Skeletal muscle tissue (tissue), 4 donors: ENCODE data around the gene FLVCR1. TPM values are rescaled to one million over a fixed set of nuclear protein-coding genes. Genes with fewer than 3 reads are reported as not detected.
A peak's percentile ranks its signal among the peaks of the same experiment; 100 is the strongest.
"Not testable (repeated sequence)": the region's sequence is repeated elsewhere in the genome, so short reads cannot be mapped to it uniquely, and the experiment has no call there.

ENCODE experiments used
- H3K27ac ChIP-seq: one replicate; pipeline ENCODE4 v1.7.0; 2013; ENCODE audit warnings: mild to moderate bottlenecking, low read depth, low read length, inconsistent platforms
- H3K27me3 ChIP-seq, 3 donors: one replicate each; pipeline ENCODE4 v1.7.0; 2013; ENCODE audit warnings: low read length in 3 of 3; ENCODE audit not compliant: control insufficient read depth in 3 of 3, insufficient read depth in 3 of 3
- H3K36me3 ChIP-seq, 3 donors: one replicate each; pipeline ENCODE4 v1.7.0; 2013; ENCODE audit warnings: low read length in 3 of 3; ENCODE audit not compliant: control insufficient read depth in 3 of 3, insufficient read depth in 3 of 3
- H3K4me1 ChIP-seq, 3 donors: one replicate each; pipeline ENCODE4 v1.7.0; 2013; ENCODE audit warnings: low read length in 3 of 3, mild to moderate bottlenecking in 3 of 3; ENCODE audit not compliant: control insufficient read depth in 3 of 3, insufficient read depth in 3 of 3
- H3K4me3 ChIP-seq, 3 donors: one replicate each; pipeline ENCODE4 v1.7.0; 2013; ENCODE audit warnings: low read length in 3 of 3
- H3K9ac ChIP-seq, 3 donors: one replicate each; pipeline ENCODE4 v1.7.0; 2013; ENCODE audit warnings: low read length in 3 of 3, mild to moderate bottlenecking in 3 of 3, moderate library complexity in 2 of 3, low read depth in 1 of 3
- H3K9me3 ChIP-seq, 3 donors: one replicate each; pipeline ENCODE4 v1.7.0; 2013; ENCODE audit warnings: low read length in 3 of 3; ENCODE audit not compliant: control insufficient read depth in 3 of 3
- total RNA-seq: library from RNA; depleted of rRNA; stranded (reverse); fragments of >200 nt; gene quantifications from one replicate; pipeline ENCODE4 v1.2.3, GENCODE V29; 2014
- donor health status: Osteomylitis.

Gene FLVCR1
- total RNA-seq, 1 donor from 2014 or later = 10.4 TPM

DNA sequence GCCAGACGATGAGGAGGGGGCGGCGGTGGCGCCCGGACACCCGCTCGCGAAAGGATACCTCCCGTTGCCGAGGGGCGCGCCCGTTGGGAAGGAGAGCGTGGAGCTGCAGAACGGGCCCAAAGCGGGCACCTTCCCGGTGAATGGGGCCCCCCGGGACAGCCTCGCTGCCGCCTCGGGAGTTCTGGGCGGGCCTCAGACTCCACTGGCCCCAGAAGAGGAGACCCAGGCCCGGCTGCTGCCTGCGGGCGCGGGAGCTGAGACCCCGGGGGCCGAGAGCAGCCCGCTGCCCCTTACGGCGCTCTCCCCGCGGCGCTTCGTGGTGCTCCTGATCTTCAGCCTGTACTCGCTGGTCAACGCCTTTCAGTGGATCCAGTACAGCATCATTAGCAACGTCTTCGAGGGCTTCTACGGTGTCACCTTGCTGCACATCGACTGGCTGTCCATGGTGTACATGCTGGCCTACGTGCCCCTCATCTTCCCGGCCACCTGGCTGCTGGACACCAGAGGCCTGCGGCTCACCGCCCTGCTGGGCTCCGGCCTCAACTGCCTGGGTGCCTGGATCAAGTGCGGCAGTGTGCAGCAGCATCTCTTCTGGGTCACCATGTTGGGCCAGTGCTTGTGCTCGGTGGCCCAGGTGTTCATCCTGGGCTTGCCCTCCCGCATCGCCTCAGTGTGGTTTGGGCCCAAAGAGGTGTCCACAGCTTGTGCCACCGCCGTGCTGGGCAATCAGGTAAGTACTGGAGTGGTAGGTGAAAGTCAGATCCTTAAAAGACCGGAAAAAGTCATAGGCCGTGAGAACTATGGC is 588 bp downstream of the FLVCR1 start:
- no peaks in the 10 kb centered on the region for H3K9me3 ChIP-seq
- peaks cover 18 to 33% (median 21%) of the 10 kb centered on the region in 3 donors for H3K4me1 ChIP-seq
- H3K27ac ChIP-seq = peak overlapping the region; percentile 66
- peak overlapping the region; percentile 74 to 96 (median 91) for H3K4me3 ChIP-seq
- H3K27me3 ChIP-seq = no peaks in the 10 kb centered on the region
- peak overlapping the region; percentile 82 to 87 (median 82) for H3K9ac ChIP-seq
- no peaks in the 10 kb centered on the region for H3K36me3 ChIP-seq

DNA sequence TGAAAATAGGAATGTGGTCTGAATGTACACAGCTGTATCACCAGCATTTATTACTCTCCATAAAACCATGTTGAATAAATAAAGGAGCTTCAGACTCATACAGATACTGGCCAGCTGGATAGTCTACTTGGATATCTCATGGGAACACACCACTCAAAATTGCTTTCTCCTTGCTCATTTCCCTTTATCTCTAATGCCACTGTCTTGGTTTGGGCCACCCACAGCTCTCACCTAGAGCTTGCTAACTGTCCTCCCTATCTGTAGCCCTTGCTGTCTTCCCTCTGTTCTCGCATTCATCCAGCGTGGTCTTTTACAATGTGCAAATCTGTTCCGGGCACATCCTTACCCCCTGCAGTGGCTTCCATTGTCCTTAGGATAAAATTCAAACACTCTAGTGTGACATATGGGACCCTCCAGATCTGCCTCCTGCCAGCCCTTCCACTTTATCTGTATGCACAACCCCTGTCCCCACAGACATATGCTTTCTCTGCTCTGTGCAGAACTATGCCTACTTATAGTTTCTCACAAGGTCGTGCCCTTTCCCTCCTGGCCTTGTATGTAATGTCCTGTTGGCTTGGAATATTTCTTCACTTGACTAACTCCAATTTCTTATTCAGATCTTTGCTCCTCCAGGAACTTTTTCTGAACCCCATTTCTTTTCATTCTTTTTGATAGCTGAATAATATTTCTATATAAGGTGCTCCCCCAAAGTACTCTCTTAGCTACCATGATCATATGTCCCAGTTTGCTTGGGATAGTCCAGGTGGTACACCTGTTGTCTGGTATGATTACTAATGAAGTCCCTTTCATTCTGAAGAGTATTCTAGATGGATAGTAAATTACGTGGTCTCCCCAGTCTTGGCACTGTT is 2.9 kb downstream of the FLVCR1 start:
- H3K4me1 ChIP-seq = peaks cover 18 to 33% (median 21%) of the 10 kb centered on the region in 3 donors
- H3K9ac ChIP-seq = no peak overlapping the region
- no peak overlapping the region for H3K4me3 ChIP-seq

DNA sequence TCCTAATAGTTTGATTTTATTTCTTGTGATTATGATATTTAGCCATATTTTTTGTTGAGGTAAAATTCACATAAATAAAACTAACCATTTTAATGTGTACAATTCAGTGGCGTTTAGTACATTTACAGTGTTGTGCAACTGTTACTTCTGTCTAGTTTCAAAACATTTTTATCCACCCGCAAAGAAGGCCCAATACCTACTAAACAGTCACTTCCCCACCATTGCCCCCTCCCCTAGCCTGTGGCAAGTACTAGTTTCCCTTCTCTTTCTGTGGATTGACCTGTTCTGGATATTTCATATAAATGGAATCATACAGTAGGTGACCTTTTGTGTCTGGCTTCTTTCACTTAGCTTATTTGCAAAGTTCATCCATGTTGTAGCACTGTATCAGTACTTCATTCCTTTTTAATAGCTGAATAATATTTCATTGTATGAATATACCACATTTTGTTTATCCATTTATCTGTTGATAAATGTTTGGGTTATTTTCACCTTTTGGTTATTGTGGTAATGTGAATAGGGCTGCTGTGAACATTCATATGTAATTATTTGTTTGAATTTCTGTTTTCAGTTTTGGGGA is 4.1 kb downstream of the FLVCR1 start:
- peaks cover 13 to 27% (median 18%) of the 10 kb centered on the region in 3 donors for H3K4me1 ChIP-seq

More for the DNA sequence above, 2.9 kb downstream of the FLVCR1 start:
- Histone ChIP-seq H3K36me3 (peaks cover 0 to 3% (median 0%) of the 10 kb centered on the region in 3 donors), H3K9me3 (no peaks in the 10 kb centered on the region), H3K27ac (no peak overlapping the region), H3K27me3 (no peaks in the 10 kb centered on the region)

DNA sequence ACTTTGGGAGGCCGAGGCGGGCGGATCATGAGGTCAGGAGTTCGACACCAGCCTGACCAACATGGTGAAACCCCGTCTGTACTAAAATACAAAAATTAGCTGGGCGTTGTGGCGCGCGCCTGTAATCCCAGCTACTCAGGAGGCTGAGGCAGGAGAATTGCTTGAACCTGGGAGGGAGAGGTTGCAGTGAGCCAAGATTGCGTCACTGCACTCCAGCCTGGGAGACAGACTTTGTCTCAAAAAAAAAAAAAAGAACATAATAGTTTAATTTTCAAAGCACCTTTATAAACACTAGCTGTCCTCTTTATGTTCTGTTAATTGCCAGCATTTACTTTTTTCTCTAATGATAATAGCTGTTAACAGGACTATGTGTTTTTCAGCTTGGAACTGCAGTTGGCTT is 5.3 kb downstream of the FLVCR1 start:
- H3K9me3 ChIP-seq, H3K4me3 ChIP-seq, H3K36me3 ChIP-seq, H3K27me3 ChIP-seq, H3K9ac ChIP-seq, H3K27ac ChIP-seq: not testable (repeated sequence)
- peaks cover 8 to 21% (median 12%) of the 10 kb centered on the region in 3 donors for H3K4me1 ChIP-seq

More for the DNA sequence above, 4.1 kb downstream of the FLVCR1 start:
- no peak overlapping the region for H3K4me3 ChIP-seq
- H3K36me3 ChIP-seq = peaks cover 0 to 3% (median 2%) of the 10 kb centered on the region in 3 donors
- no peak overlapping the region for H3K9ac ChIP-seq
- no peak overlapping the region for H3K27ac ChIP-seq
- H3K9me3 ChIP-seq = no peaks in the 10 kb centered on the region
- H3K27me3 ChIP-seq = no peaks in the 10 kb centered on the region

DNA sequence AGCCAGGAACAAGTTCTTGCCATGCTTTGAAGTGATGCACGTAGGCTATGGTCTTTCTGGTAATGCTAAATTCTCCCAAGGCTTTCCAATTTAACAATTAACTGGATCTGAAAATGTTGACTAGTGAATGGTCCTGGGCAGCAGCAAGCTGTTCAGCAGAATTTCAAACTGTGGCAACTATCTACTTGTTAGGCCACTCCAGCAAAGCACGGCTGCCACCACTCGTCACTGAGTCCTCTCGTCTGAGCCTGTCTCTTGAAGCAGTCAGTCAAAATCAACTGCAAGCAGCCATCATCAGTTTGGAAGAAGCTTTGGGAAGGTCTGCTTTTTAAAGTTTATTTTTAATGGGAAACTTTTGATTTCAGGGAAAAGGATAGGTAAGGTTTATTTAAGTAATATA is 6.1 kb downstream of the FLVCR1 start:
- Histone ChIP-seq H3K27me3 (no peaks in the 10 kb centered on the region), H3K36me3 (peaks cover 0 to 5% (median 3%) of the 10 kb centered on the region in 3 donors), H3K27ac (no peak overlapping the region), H3K9me3 (no peaks in the 10 kb centered on the region), H3K9ac (no peak overlapping the region), H3K4me1 (peaks cover 3 to 12% (median 6%) of the 10 kb centered on the region in 3 donors), H3K4me3 (no peak overlapping the region)

DNA sequence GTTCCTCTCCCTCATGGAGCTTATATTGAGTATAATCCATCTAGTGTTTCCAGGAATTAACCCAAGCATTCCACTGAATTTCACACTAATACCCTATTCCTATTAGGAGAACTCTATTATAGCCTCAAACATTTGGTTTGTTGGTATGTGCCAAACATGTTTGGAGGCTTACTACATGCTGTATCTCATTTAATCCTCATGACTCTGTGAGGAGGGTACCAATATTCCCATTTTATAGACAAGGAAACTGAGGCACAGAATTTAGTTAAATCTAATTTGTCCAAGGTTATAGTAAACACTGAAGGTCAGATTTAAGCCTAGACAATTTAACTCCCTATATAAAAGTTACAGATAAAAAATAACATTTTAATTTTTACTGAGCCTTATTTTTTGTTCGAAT is 9.1 kb downstream of the FLVCR1 start:
- Histone ChIP-seq H3K4me1 (no peaks in the 10 kb centered on the region), H3K27me3 (no peaks in the 10 kb centered on the region), H3K9ac (no peak overlapping the region), H3K27ac (no peak overlapping the region), H3K4me3 (no peak overlapping the region), H3K9me3 (no peaks in the 10 kb centered on the region), H3K36me3 (peaks cover 0 to 10% (median 6%) of the 10 kb centered on the region in 3 donors)

DNA sequence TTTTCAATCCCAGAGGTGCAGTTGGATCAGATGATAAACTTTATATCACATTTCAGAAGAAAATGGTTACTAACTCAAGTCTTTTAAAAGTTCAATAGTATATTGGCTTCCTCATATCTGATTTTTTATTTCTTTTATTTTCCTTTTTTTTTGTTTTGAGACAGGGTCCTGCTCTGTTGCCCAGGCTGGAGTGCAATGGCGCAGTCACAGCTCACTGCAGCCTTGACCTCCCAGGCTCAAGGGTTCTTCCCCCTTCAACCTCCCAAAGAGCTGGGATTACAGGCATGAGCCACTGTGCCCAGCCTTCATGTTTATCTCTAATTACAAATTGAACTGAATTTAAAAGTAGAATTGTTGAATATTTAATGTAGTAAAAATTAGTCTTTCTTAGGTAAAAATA is 13.9 kb downstream of the FLVCR1 start:
- no peaks in the 10 kb centered on the region for H3K4me1 ChIP-seq
- no peaks in the 10 kb centered on the region for H3K9me3 ChIP-seq
- no peak overlapping the region for H3K9ac ChIP-seq
- peaks cover 0 to 23% (median 20%) of the 10 kb centered on the region in 3 donors for H3K36me3 ChIP-seq
- H3K4me3 ChIP-seq = no peak overlapping the region
- no peak overlapping the region for H3K27ac ChIP-seq
- H3K27me3 ChIP-seq = no peaks in the 10 kb centered on the region

DNA sequence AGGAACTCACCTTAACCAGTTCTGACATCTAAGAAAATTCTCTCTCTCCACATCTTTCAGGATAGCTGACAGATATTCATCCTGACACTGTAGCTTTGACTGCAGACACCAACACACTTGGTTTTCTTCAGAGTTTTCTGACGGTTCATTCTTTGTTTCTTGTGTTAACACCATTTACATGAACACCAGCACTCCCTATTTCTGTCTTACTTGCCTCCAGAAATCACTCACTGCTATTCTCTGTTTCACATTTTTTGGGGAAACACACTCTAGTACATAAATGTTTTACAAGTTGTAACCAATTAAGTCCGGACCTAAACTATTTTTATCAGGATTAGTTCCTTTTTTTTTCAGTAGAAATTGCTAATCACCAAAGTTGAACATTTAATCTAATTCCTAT is 15.4 kb downstream of the FLVCR1 start:
- Histone ChIP-seq H3K27me3 (no peaks in the 10 kb centered on the region), H3K9me3 (no peaks in the 10 kb centered on the region), H3K4me3 (no peak overlapping the region), H3K4me1 (no peaks in the 10 kb centered on the region), H3K36me3 (peaks cover 0 to 20% (median 19%) of the 10 kb centered on the region in 3 donors), H3K9ac (no peak overlapping the region), H3K27ac (no peak overlapping the region)

DNA sequence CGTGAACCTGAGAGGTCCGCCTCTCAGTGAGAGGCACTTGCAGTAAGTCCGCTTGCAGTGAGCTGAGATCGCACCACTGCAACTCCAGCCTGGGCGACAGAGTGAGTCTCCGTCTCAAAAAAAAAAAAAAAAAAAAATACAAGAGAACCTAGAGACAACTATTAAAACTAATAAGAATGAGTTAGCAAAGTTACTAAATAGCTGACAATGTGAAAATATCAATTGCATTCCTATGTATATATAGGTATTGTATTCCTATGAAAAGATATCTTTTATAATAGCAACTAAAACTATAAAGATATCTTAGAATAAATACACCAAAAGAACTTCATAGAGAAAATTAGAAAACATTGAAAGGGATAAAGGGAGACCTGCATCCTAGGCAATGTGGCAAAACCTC is 20.3 kb downstream of the FLVCR1 start:
- Histone ChIP-seq H3K4me1 (no peaks in the 10 kb centered on the region), H3K9me3 (no peaks in the 10 kb centered on the region), H3K9ac (no peak overlapping the region), H3K27me3 (no peaks in the 10 kb centered on the region), H3K27ac (no peak overlapping the region), H3K36me3 (peaks cover 0 to 15% (median 8%) of the 10 kb centered on the region in 3 donors), H3K4me3 (no peak overlapping the region)
